Dermis microvascular lymphatic vessel endothelial cell (primary cell): ENCODE results near the gene CRACR2A. TPM values are rescaled to one million over a fixed set of nuclear protein-coding genes. Genes with fewer than 3 reads are reported as not detected.

ENCODE experiments used
- DNase-seq, 2 donors: peaks; one replicate each; pipeline versions ENCODE4 v3.0.0 to v3.0.0-alpha.2; 2010; ENCODE audit warnings: low read depth in 2 of 2
- total RNA-seq: library from RNA; depleted of rRNA; stranded (reverse); fragments of >200 nt; gene quantifications from 2 replicates; pipeline ENCODE4 v1.2.1, GENCODE V29; 2014

CRACR2A gene
- 15.4 and 15.9 TPM in 2 replicates for total RNA-seq

DNA sequence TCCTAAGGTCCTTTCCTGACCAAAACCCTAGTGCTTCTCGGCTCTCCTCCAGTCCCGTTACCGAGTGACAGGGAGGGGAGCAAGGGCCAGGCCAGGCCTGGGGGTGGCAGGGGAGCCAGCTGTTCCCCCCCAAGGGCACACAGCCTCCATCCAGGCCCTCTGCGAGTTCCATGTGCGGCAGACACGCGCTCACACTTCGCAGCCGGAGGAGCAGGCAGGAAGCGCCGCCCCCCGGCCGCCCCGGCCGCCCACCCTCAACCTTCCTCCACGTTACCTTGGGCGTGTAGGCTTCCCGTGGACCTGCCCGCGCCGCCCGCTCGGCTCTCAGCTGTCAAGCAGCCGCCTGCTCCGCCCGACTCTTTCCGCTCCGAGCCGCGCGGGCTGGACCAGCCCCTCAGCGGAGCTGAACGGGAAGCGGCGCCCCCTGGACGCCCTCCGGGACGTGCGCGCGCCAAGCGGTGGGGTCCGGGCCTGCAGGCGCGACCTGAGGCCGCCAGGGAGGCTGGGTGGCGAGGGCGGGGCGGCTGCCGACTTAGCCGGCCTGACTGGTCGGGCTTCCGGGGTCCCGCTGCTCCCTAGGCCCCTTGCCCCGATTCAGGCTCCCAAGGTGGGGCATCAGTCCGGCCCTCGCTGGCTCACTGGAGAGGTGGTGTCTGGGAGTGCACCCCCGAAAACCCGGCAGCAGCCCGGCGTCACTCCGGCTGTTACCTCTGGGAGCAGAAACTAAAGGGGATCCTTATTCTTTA, at the start of gene CRACR2A:
TSS of gene CRACR2A (minus strand) at position 369 of the 746 bp plus-strand sequence. CDS start 56,110 bp downstream, outside the sequence.
- peak; percentile 54 to 82 for DNase-seq

- DNase-seq = no peak
These were observed 44.7 kb upstream of the CRACR2A start for GRCh38 chr12:3797531-3798048.

GRCh38 chr12:3795492-3796133, 42.7 kb upstream of the CRACR2A start:
- DNase-seq = no peak

DNA sequence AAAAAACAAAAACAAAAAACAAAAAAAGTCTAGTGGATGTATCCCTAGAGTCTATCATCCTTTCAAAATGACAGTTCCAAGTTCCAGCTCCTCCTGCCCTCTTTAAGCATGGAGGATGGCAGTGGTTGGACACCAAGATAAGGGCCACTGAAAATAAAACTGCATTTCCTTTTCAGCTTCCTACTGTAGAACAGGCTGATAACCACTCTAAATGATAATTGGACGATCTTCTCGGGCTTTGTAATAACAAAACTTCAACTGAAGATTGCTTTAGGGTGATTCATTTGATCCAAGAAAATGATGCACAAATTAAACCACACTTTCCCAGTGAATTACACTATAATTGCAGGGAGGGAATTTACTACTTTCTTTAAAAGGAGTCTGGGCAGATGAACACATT, 42.2 kb upstream of the CRACR2A start:
- no peak for DNase-seq

DNA sequence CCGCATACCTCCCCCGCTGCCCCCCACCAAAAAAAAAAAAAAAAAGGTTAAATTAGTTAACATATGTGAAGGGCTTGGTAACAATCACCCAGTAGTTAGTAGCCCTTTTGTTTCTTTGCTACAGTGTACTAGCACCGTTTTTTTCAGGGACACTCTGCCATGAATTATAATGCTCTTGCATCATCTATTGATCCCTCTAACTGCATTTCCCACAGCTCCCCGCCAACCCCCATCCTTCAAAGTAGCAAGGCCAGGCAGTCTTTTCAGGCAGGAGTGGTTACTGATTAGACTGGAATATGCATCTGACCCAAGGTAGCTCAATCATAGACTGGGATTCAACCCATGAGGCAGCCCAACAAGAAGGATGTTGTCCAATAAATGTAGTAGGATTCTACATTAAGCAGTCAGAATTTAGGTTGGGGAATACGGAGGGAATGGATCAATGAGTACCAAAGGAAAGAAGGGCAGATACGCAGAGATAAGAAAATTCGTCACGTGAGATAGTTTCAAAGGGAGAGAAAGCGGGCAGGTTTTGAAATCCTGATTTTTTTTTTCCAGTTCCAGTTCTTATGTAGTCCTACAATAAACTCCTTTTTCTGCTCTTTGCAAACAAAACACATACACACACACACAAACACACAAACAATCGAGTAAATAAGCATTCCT, 39.8 kb upstream of the CRACR2A start:
- DNase-seq = no peak

- DNase-seq = no peak
These were observed 38.5 kb upstream of the CRACR2A start for GRCh38 chr12:3791256-3791874.

DNA sequence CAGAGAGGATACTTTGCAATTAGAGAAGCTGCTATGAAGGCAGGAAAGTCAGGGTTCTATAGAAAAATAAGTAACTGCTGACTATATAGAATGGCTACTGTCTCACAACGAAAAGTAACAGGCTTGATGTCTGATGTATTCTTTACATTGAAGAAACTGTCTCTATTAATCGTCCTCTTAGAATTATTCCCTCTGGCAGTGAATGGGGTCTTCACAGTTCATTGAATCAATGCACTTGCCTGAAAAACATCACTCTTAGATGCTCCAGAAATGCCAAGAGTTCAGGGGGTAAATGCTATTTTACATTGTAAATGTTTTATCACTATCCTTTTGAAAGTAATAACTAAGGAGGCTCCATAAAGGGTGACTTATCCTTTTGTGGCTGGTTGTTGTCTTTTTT, 37.7 kb upstream of the CRACR2A start:
- DNase-seq = no peak

DNA sequence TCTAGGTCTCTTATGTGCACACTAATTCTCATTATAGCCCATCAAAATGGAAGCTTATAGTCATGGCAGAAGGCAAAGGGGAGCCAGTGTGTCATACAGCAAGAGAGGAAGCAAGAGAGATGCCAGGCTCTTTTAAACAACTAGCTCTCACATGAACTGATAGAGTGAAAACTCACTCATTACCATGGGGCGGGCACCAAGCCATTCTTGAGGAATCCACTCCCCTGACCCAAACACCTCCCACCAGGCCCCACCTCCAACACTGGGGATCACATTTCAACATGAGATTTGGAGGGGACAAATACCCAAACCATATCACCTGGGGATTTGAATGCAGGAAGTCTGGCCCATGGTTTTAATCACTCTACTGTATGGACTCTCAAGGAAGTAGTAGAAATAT, 36.9 kb upstream of the CRACR2A start:
- no peak for DNase-seq

- DNase-seq = peak; percentile 48 to 60
These were observed 24.4 kb upstream of the CRACR2A start for GRCh38 chr12:3777206-3777809.

DNA sequence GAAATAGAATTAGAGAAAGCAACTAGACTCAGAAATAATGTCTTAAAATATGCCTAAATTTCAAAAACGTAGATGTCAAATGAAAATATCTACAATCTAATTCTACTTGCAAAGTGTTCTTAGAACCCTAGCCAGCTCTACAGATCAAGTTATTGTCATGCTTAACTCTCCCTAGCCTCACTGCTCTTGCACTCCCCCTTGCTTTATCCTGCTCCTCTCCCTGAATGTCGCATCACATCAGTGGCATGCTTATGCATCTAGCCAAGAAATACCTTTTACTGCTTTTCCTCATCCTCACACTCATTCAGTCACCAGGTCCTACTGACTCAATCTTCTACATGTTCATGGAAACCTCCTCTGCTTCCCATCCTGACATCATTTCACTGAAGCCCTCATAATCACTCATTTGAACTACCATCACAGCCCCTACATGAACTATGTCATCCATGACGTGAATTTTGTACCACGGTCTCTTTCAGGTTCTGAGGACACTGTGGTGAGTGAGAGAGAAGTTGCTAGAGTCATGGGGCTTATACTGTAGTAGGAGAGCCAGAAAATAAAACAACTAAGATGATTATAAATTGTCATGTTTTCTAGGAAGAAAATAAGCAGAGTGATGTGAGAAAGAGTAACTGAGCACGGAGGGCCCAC, 22.6 kb upstream of the CRACR2A start:
- no peak for DNase-seq

GRCh38 chr12:3772380-3772779, 19.5 kb upstream of the CRACR2A start:
- DNase-seq = peak in 1 of 2 donors; percentile 38

GRCh38 chr12:3771853-3772252, 18.9 kb upstream of the CRACR2A start:
- DNase-seq = no peak

- DNase-seq = peak in 1 of 2 donors; percentile 62
These were observed 18.0 kb upstream of the CRACR2A start for GRCh38 chr12:3770891-3771290.

GRCh38 chr12:3768911-3769447, 16.1 kb upstream of the CRACR2A start:
- DNase-seq = no peak

GRCh38 chr12:3761116-3761735, 8.3 kb upstream of the CRACR2A start:
- no peak for DNase-seq

DNA sequence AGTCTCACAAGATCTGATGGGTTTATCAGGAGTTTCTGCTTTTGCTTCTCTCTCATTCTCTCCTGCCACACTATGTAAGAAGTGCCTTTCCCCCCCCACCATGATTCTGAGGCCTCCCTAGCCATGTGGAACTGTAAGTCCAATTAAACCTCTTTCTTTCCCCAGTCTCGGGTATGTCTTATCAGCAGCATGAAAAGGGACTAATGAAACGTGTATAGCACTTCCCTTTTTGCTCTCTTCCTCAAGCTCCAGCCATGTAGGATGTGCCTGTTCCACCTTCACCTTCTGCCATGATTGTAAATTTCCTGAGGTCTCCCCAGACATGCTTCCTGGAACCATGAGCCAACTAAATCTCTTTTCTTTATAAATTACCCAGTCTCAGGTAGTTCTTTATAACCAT, 7.0 kb upstream of the CRACR2A start:
- DNase-seq = no peak

GRCh38 chr12:3757261-3757660, 4.4 kb upstream of the CRACR2A start:
- DNase-seq = no peak

GRCh38 chr12:3755898-3756297, 3.0 kb upstream of the CRACR2A start:
- DNase-seq = no peak

- DNase-seq = no peak
These were observed 805 bp upstream of the CRACR2A start for GRCh38 chr12:3753544-3754284.
